ENCODE data around the gene PCDHGA4. TPM values are rescaled to one million over a fixed set of nuclear protein-coding genes. Genes with fewer than 3 reads are reported as not detected.
"Not testable (repeated sequence)": the region's sequence is repeated elsewhere in the genome, so short reads cannot be mapped to it uniquely, and the experiment has no call there.

PCDHGA4 gene
- total RNA-seq, 1 experiment from 2014 or later = 2.6 TPM

- Histone ChIP-seq H4K8ac (replicated peaks; ENCODE audit: insufficient read length, low read depth, low read length) (no peak overlapping the region), H2AFZ (ENCODE audit: low read length) (no peak overlapping the region), H3K27me3 (ENCODE audit: insufficient read depth, low read length) (no peaks in the 10 kb centered on the region), H3K23ac (ENCODE audit: insufficient read length, low read depth, low read length) (no peak overlapping the region), H3K9ac (ENCODE audit: extremely low read depth, insufficient read length, low read length) (no peak overlapping the region), H3K4me1 (ENCODE audit: insufficient read depth, low read length) (no peaks in the 10 kb centered on the region), H3K23me2 (ENCODE audit: insufficient read length, low read depth, low read length, poor library complexity, severe bottlenecking) (no peaks in the 10 kb centered on the region), H2BK5ac (ENCODE audit: insufficient read length, low read length) (no peak overlapping the region), H3K9me3 (ENCODE audit: control insufficient read depth, low read depth, low read length) (peaks cover 9% of the 10 kb centered on the region), H2BK120ac (ENCODE audit: low read depth, low read length, poor library complexity, severe bottlenecking) (no peak overlapping the region), H3K56ac (ENCODE audit: insufficient read length, low read depth, low read length) (no peak overlapping the region), H2BK12ac (ENCODE audit: insufficient read length, low read depth, low read length) (no peak overlapping the region), H3K4ac (ENCODE audit: low read depth, low read length) (no peak overlapping the region), H4K91ac (ENCODE audit: insufficient read length, low read depth, low read length) (no peak overlapping the region), H2AK5ac (ENCODE audit: insufficient read length, low read length) (no peak overlapping the region), H2BK20ac (ENCODE audit: low read depth, low read length, poor library complexity, severe bottlenecking) (no peak overlapping the region), H3K18ac (ENCODE audit: insufficient read length, low read depth, low read length) (no peak overlapping the region), H3K79me1 (ENCODE audit: insufficient read depth, low read depth, low read length, poor library complexity, severe bottlenecking) (no peaks in the 10 kb centered on the region), H3K14ac (ENCODE audit: insufficient read depth, low read length) (no peak overlapping the region), H3T11ph (ENCODE audit: low read length) (no peak overlapping the region), H3K27ac (ENCODE audit: insufficient read length, low read depth, low read length) (no peak overlapping the region), H4K5ac (ENCODE audit: insufficient read length, low read depth, low read length) (no peak overlapping the region), H3K79me2 (ENCODE audit: insufficient read depth, low read length) (no peaks in the 10 kb centered on the region; the same call in 1 of the 2 replicates), H3K4me2 (ENCODE audit: insufficient read depth, insufficient read length, low read length) (no peak overlapping the region), H4K20me1 (ENCODE audit: control insufficient read depth, insufficient read depth, insufficient read length) (no peaks in the 10 kb centered on the region), H2BK15ac (ENCODE audit: low read depth, low read length) (no peak overlapping the region)
- no peak for TF ChIP-seq CTCF (conservative IDR thresholded peaks at IDR 0.05)
- Mint-ChIP-seq H3K9me3 (peaks cover 13 to 56% of the 10 kb centered on the region in 2 experiments), H3K27ac (no peak overlapping the region), H3K36me3 (ENCODE audit: insufficient read depth in 1 of 3, low read depth in 3 of 3) (peaks cover 33 to 45% (median 33%) of the 10 kb centered on the region in 3 experiments), H3K4me1 (peaks cover 2 to 5% of the 10 kb centered on the region in 2 experiments; a peak in 3 of 4 replicates), H3K27me3 (ENCODE audit: low read depth) (peaks cover 1% of the 10 kb centered on the region; the same call in 1 of the 2 replicates), H3K4me3 (no peak overlapping the region)
- DNase-seq = no peak
These were observed 41.1 kb upstream of the PCDHGA4 start for GRCh38 chr5:141313711-141314110.

- WGBS (ENCODE audit: extremely low coverage, insufficient read length, low lambda C conversion rate) = no CpG with 5 or more reads among the region's 4 CpGs
- not testable (repeated sequence) for H3K4me3 Mint-ChIP-seq
- peaks cover 22% of the 10 kb centered on the region for H3K9me3 ChIP-seq (ENCODE audit: control insufficient read depth, low read depth, low read length)
These were observed 37.9 kb upstream of the PCDHGA4 start for GRCh38 chr5:141316963-141317362.

More at GRCh38 chr5:141316963-141317362, 37.9 kb upstream of the PCDHGA4 start:
- H3K18ac ChIP-seq (ENCODE audit: insufficient read length, low read depth, low read length); H3K4me1 ChIP-seq (ENCODE audit: insufficient read depth, low read length); H3K27me3 ChIP-seq (ENCODE audit: insufficient read depth, low read length); H3K14ac ChIP-seq (ENCODE audit: insufficient read depth, low read length); H4K5ac ChIP-seq (ENCODE audit: insufficient read length, low read depth, low read length); H4K91ac ChIP-seq (ENCODE audit: insufficient read length, low read depth, low read length); H3K4me2 ChIP-seq (ENCODE audit: insufficient read depth, insufficient read length, low read length); H3K23me2 ChIP-seq (ENCODE audit: insufficient read length, low read depth, low read length, poor library complexity, severe bottlenecking); H2AK5ac ChIP-seq (ENCODE audit: insufficient read length, low read length); H3K79me1 ChIP-seq (ENCODE audit: insufficient read depth, low read depth, low read length, poor library complexity, severe bottlenecking); H3K27me3 Mint-ChIP-seq (ENCODE audit: low read depth); DNase-seq; H3K9ac ChIP-seq (ENCODE audit: extremely low read depth, insufficient read length, low read length); H2AFZ ChIP-seq (ENCODE audit: low read length); H3K56ac ChIP-seq (ENCODE audit: insufficient read length, low read depth, low read length); H2BK120ac ChIP-seq (ENCODE audit: low read depth, low read length, poor library complexity, severe bottlenecking); H2BK15ac ChIP-seq (ENCODE audit: low read depth, low read length); H3K4ac ChIP-seq (ENCODE audit: low read depth, low read length); H3K79me2 ChIP-seq (ENCODE audit: insufficient read depth, low read length); H2BK5ac ChIP-seq (ENCODE audit: insufficient read length, low read length); H4K8ac ChIP-seq (replicated peaks; ENCODE audit: insufficient read length, low read depth, low read length); H2BK12ac ChIP-seq (ENCODE audit: insufficient read length, low read depth, low read length); H3T11ph ChIP-seq (ENCODE audit: low read length); H3K23ac ChIP-seq (ENCODE audit: insufficient read length, low read depth, low read length); H2BK20ac ChIP-seq (ENCODE audit: low read depth, low read length, poor library complexity, severe bottlenecking); H3K27ac Mint-ChIP-seq; H4K20me1 ChIP-seq (ENCODE audit: control insufficient read depth, insufficient read depth, insufficient read length); H3K27ac ChIP-seq (ENCODE audit: insufficient read length, low read depth, low read length): not testable (repeated sequence)
- Mint-ChIP-seq H3K36me3 (ENCODE audit: insufficient read depth in 1 of 3, low read depth in 3 of 3) (peaks cover 49 to 62% (median 51%) of the 10 kb centered on the region in 3 experiments), H3K4me1 (peaks cover 9 to 15% of the 10 kb centered on the region in 2 experiments; a peak in 3 of 4 replicates), H3K9me3 (peaks cover 39 to 70% of the 10 kb centered on the region in 2 experiments)

Measured in H9 (cell line).